HepG2 (cell line): ENCODE data around the gene HPS3. TPM values are rescaled to one million over a fixed set of nuclear protein-coding genes. Genes with fewer than 3 reads are reported as not detected.

Experiments used
- FOXJ3 ChIP-seq: sonication (generic); formaldehyde crosslinking; IDR thresholded peaks from 2 replicates; pipeline ENCODE4 v1.4.0; 2020; ENCODE audit warnings: missing genetic modification reagents, mild to moderate bottlenecking, borderline replicate concordance
- KDM6A ChIP-seq: IDR thresholded peaks from 2 replicates; pipeline ENCODE4 v1.6.1; 2016; ENCODE audit warnings: low read depth
- NFKBIZ ChIP-seq: IDR thresholded peaks from 2 replicates; pipeline ENCODE4 v1.6.1; 2018; ENCODE audit warnings: missing genetic modification reagents, missing compliant biosample characterization
- NR3C1 ChIP-seq: sonication (generic); formaldehyde crosslinking; IDR thresholded peaks from 2 replicates; pipeline ENCODE4 v1.4.0; 2020; ENCODE audit warnings: missing genetic modification reagents
- POLR2G ChIP-seq: fragments of 200-400 bp; formaldehyde crosslinking; IDR thresholded peaks from 2 replicates; pipeline ENCODE4 v1.6.1; 2018; ENCODE audit warnings: mild to moderate bottlenecking, low read depth, low read length, moderate library complexity
- SP140L ChIP-seq: sonication (generic); formaldehyde crosslinking; IDR thresholded peaks from 2 replicates; pipeline ENCODE4 v1.4.0; 2020; ENCODE audit warnings: missing genetic modification reagents, borderline replicate concordance
- SYNCRIP ChIP-seq: fragments of 200-400 bp; formaldehyde crosslinking; IDR thresholded peaks from 2 replicates; pipeline ENCODE4 v1.6.1; 2018; ENCODE audit warnings: mild to moderate bottlenecking, low read depth, low read length; ENCODE audit not compliant: insufficient read depth
- TEAD2 ChIP-seq: sonication (generic); formaldehyde crosslinking; IDR thresholded peaks from 2 replicates; pipeline ENCODE4 v1.9.0; 2021; ENCODE audit warnings: missing genetic modification reagents
- ZBTB8A ChIP-seq: sonication (generic); formaldehyde crosslinking; IDR thresholded peaks from 2 replicates; pipeline ENCODE4 v1.4.0; 2020; ENCODE audit warnings: mild to moderate bottlenecking, low read depth, missing genetic modification reagents, borderline replicate concordance
- ZFAT ChIP-seq: sonication (generic); formaldehyde crosslinking; conservative IDR thresholded peaks from 2 replicates; pipeline ENCODE4 v1.8.1; 2023; ENCODE audit warnings: missing genetic modification reagents, inconsistent platforms
- ZNF225 ChIP-seq: sonication (generic); formaldehyde crosslinking; IDR thresholded peaks from 2 replicates; pipeline ENCODE4 v1.4.0; 2020; ENCODE audit warnings: mild to moderate bottlenecking, missing genetic modification reagents
- ZNF3 ChIP-seq: IDR thresholded peaks from 2 replicates; pipeline ENCODE4 v1.7.0; 2017; ENCODE audit warnings: inconsistent platforms
- ZNF343 ChIP-seq: sonication (generic); formaldehyde crosslinking; IDR thresholded peaks from 2 replicates; pipeline ENCODE4 v1.4.0; 2020; ENCODE audit warnings: mild to moderate bottlenecking, missing genetic modification reagents
- ZNF44 ChIP-seq: sonication (generic); formaldehyde crosslinking; IDR thresholded peaks from 2 replicates; pipeline ENCODE4 v1.5.1; 2020; ENCODE audit warnings: mild to moderate bottlenecking, missing genetic modification reagents
- ZNF570 ChIP-seq: sonication (generic); formaldehyde crosslinking; IDR thresholded peaks from 2 replicates; pipeline ENCODE4 v1.4.0; 2020; ENCODE audit warnings: mild to moderate bottlenecking, missing genetic modification reagents, borderline replicate concordance
- ZNF678 ChIP-seq: sonication (generic); formaldehyde crosslinking; IDR thresholded peaks from 2 replicates; pipeline ENCODE4 v1.4.0; 2020; ENCODE audit warnings: mild to moderate bottlenecking, missing genetic modification reagents
- polyA plus RNA-seq, 8 experiments: library from polyadenylated mRNA; depleted of rRNA in 3 of 8; stranded (reverse) in 7 of 8; unstranded in 1 of 8; fragments of >200 nt; fragmentation: Illumina TruSeq in 4 of 8; extraction: Trizol in 4 of 8; gene quantifications; 2 replicates each; pipeline versions ENCODE4 v1.2.1 to v1.2.3, GENCODE V29; 2011 to 2016; ENCODE audit warnings: low read depth in 4 of 8, missing spikeins in 1 of 8, mixed read lengths in 1 of 8; ENCODE audit not compliant: insufficient read depth in 1 of 8
- total RNA-seq, 5 experiments: library from RNA; depleted of rRNA; stranded (reverse); fragments of >200 nt; fragmentation: Illumina TruSeq; extraction: Trizol; gene quantifications; 2 replicates each; pipeline ENCODE4 v1.2.3, GENCODE V29; 2016; ENCODE audit warnings: low read depth in 1 of 5
- TF ChIP-seq, protein P1 (sequence below): sonication (generic); formaldehyde crosslinking; conservative IDR thresholded peaks from 2 replicates; pipeline ENCODE4 v1.4.0; 2020; ENCODE audit warnings: missing genetic modification reagents
- TF ChIP-seq, protein P2 (sequence below): sonication (generic); formaldehyde crosslinking; IDR thresholded peaks from 2 replicates; pipeline ENCODE4 v1.5.1; 2020; ENCODE audit warnings: mild to moderate bottlenecking, moderate library complexity, missing genetic modification reagents
- TF ChIP-seq, protein P3 (sequence below): sonication (generic); formaldehyde crosslinking; IDR thresholded peaks from 2 replicates; pipeline ENCODE4 v1.5.1; 2020; ENCODE audit warnings: missing genetic modification reagents, mild to moderate bottlenecking, borderline replicate concordance
- TF ChIP-seq, protein P4 (sequence below): sonication (generic); IDR thresholded peaks from 2 replicates; pipeline ENCODE4 v1.6.1; 2016; ENCODE audit warnings: low read depth, borderline replicate concordance
- TF ChIP-seq, protein P5 (sequence below): sonication (generic); formaldehyde crosslinking; IDR thresholded peaks from 2 replicates; pipeline ENCODE4 v1.9.0; 2022; ENCODE audit warnings: missing genetic modification reagents, mild to moderate bottlenecking, borderline replicate concordance

HPS3 gene
- total and polyA plus RNA-seq, 2 of the 13 experiments (the other 11 are each of a cell fraction or from before 2014, with no cell fraction given), result 9.5 to 18.9 TPM

DNA sequence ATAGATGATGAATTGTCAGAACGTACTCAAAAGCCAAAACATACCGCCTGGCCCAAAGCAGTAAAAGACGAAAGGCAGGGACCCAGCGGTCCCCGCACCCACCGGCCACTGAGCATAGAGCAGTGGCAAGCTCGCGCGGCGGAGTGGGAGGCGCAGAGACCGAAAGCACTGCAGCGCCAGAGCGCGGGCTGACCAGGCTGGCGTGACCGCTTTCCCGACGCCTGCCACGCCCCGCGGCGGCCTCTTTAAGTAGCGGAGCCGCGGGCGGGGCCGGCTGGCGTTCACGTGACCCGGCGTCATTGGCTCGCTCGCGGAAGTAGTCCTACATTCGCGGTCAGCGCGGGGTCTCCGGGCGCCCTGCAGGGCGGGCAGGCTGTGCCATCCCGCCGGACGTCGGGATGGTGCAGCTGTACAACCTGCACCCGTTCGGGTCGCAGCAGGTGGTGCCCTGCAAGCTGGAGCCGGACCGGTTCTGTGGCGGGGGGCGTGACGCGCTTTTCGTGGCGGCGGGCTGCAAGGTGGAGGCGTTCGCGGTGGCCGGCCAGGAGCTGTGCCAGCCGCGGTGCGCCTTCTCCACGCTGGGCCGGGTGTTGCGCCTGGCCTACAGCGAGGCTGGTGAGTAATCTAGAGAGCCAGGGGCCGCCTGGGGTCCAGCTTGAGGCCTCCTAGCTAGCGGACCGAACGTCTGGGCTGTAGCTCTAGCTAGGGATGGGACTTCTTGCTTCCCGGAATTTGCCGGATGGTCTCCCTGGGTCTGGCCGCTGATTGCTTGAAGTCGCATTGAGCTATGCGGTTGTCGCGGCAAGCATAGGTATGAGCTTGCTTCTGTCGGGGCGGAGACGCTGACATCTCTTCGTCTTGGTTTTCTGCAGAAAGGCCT lies at the start of gene HPS3 (continued):
- no peak; the same call in 1 of the 2 replicates for TF ChIP-seq SP140L (CRISPR knock-in tag)
- TF ChIP-seq, protein P1, sequence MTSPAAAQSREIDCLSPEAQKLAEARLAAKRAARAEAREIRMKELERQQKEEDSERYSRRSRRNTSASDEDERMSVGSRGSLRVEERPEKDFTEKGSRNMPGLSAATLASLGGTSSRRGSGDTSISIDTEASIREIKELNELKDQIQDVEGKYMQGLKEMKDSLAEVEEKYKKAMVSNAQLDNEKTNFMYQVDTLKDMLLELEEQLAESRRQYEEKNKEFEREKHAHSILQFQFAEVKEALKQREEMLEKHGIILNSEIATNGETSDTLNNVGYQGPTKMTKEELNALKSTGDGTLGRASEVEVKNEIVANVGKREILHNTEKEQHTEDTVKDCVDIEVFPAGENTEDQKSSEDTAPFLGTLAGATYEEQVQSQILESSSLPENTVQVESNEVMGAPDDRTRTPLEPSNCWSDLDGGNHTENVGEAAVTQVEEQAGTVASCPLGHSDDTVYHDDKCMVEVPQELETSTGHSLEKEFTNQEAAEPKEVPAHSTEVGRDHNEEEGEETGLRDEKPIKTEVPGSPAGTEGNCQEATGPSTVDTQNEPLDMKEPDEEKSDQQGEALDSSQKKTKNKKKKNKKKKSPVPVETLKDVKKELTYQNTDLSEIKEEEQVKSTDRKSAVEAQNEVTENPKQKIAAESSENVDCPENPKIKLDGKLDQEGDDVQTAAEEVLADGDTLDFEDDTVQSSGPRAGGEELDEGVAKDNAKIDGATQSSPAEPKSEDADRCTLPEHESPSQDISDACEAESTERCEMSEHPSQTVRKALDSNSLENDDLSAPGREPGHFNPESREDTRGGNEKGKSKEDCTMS, result no peak
- TF ChIP-seq ZNF570 (CRISPR knock-in tag), result no peak
- TF ChIP-seq KDM6A (CRISPR knock-in tag), result no peak
- TF ChIP-seq, protein P2, sequence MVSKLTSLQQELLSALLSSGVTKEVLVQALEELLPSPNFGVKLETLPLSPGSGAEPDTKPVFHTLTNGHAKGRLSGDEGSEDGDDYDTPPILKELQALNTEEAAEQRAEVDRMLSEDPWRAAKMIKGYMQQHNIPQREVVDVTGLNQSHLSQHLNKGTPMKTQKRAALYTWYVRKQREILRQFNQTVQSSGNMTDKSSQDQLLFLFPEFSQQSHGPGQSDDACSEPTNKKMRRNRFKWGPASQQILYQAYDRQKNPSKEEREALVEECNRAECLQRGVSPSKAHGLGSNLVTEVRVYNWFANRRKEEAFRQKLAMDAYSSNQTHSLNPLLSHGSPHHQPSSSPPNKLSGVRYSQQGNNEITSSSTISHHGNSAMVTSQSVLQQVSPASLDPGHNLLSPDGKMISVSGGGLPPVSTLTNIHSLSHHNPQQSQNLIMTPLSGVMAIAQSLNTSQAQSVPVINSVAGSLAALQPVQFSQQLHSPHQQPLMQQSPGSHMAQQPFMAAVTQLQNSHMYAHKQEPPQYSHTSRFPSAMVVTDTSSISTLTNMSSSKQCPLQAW (CRISPR knock-in tag), result peak; percentile 68; the same call in 1 of the 2 replicates
- TF ChIP-seq POLR2G, result peak; percentile 89
- TF ChIP-seq ZNF44 (CRISPR knock-in tag), result peak; percentile 88; the same call in 1 of the 2 replicates
- TF ChIP-seq SYNCRIP, result no peak
- peak; percentile 70; the same call in 1 of the 2 replicates for TF ChIP-seq FOXJ3
- TF ChIP-seq, protein P3, sequence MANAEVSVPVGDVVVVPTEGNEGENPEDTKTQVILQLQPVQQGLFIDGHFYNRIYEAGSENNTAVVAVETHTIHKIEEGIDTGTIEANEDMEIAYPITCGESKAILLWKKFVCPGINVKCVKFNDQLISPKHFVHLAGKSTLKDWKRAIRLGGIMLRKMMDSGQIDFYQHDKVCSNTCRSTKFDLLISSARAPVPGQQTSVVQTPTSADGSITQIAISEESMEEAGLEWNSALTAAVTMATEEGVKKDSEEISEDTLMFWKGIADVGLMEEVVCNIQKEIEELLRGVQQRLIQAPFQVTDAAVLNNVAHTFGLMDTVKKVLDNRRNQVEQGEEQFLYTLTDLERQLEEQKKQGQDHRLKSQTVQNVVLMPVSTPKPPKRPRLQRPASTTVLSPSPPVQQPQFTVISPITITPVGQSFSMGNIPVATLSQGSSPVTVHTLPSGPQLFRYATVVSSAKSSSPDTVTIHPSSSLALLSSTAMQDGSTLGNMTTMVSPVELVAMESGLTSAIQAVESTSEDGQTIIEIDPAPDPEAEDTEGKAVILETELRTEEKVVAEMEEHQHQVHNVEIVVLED (CRISPR knock-in tag), result peak; percentile 84
- no peak for TF ChIP-seq ZNF343 (CRISPR knock-in tag)
- TF ChIP-seq ZNF678, result peak; percentile 58; the same call in 1 of the 2 replicates
- TF ChIP-seq, protein P4, sequence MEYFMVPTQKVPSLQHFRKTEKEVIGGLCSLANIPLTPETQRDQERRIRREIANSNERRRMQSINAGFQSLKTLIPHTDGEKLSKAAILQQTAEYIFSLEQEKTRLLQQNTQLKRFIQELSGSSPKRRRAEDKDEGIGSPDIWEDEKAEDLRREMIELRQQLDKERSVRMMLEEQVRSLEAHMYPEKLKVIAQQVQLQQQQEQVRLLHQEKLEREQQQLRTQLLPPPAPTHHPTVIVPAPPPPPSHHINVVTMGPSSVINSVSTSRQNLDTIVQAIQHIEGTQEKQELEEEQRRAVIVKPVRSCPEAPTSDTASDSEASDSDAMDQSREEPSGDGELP, result no peak
- TF ChIP-seq, protein P5, sequence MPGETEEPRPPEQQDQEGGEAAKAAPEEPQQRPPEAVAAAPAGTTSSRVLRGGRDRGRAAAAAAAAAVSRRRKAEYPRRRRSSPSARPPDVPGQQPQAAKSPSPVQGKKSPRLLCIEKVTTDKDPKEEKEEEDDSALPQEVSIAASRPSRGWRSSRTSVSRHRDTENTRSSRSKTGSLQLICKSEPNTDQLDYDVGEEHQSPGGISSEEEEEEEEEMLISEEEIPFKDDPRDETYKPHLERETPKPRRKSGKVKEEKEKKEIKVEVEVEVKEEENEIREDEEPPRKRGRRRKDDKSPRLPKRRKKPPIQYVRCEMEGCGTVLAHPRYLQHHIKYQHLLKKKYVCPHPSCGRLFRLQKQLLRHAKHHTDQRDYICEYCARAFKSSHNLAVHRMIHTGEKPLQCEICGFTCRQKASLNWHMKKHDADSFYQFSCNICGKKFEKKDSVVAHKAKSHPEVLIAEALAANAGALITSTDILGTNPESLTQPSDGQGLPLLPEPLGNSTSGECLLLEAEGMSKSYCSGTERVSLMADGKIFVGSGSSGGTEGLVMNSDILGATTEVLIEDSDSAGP (CRISPR knock-in tag), result peak; percentile 99
- TF ChIP-seq NR3C1 (CRISPR knock-in tag), result no peak
- TF ChIP-seq ZNF225 (CRISPR knock-in tag), result no peak; the same call in 1 of the 2 replicates
- no peak for TF ChIP-seq ZFAT (CRISPR knock-in tag)
- no peak for TF ChIP-seq ZBTB8A (CRISPR knock-in tag)
- TF ChIP-seq TEAD2 (CRISPR knock-in tag), result no peak
- TF ChIP-seq ZNF3 (CRISPR knock-in tag), result no peak
- 0 out of 2 replicates have a peak, but pooled peaks have one; percentile 16 for TF ChIP-seq NFKBIZ (CRISPR knock-in tag)
